Activated T-cell treated with anti-CD3 and anti-CD28 coated beads, Interleukin-2, amount 50 U/mL, for 24 hours (primary cell): ENCODE data around the gene SSTR5.
"Not testable (repeated sequence)": the region's sequence is repeated elsewhere in the genome, so short reads cannot be mapped to it uniquely, and the experiment has no call there.

Source experiments
- DNase-seq: peaks from one replicate; pipeline ENCODE4 v3.0.0-alpha.2; 2020
- H3K27ac Mint-ChIP-seq: 2 replicates; pipeline ENCODE4 v1.8.0; 2020; ENCODE audit warnings: mild to moderate bottlenecking, mixed read lengths
- H3K27me3 Mint-ChIP-seq: 2 replicates; pipeline ENCODE4 v1.8.0; 2020; ENCODE audit warnings: mixed read lengths
- H3K36me3 Mint-ChIP-seq: 2 replicates; pipeline ENCODE4 v1.8.0; 2020; ENCODE audit warnings: low read depth, mixed read lengths
- H3K4me1 Mint-ChIP-seq: 2 replicates; pipeline ENCODE4 v1.8.0; 2020; ENCODE audit warnings: low read depth, mixed read lengths
- H3K4me3 Mint-ChIP-seq: 2 replicates; pipeline ENCODE4 v1.8.0; 2020; ENCODE audit warnings: mild to moderate bottlenecking, moderate library complexity, mixed read lengths
- H3K9me3 Mint-ChIP-seq: 2 replicates; pipeline ENCODE4 v1.8.0; 2020; ENCODE audit warnings: mixed read lengths

The SSTR5 gene

DNA sequence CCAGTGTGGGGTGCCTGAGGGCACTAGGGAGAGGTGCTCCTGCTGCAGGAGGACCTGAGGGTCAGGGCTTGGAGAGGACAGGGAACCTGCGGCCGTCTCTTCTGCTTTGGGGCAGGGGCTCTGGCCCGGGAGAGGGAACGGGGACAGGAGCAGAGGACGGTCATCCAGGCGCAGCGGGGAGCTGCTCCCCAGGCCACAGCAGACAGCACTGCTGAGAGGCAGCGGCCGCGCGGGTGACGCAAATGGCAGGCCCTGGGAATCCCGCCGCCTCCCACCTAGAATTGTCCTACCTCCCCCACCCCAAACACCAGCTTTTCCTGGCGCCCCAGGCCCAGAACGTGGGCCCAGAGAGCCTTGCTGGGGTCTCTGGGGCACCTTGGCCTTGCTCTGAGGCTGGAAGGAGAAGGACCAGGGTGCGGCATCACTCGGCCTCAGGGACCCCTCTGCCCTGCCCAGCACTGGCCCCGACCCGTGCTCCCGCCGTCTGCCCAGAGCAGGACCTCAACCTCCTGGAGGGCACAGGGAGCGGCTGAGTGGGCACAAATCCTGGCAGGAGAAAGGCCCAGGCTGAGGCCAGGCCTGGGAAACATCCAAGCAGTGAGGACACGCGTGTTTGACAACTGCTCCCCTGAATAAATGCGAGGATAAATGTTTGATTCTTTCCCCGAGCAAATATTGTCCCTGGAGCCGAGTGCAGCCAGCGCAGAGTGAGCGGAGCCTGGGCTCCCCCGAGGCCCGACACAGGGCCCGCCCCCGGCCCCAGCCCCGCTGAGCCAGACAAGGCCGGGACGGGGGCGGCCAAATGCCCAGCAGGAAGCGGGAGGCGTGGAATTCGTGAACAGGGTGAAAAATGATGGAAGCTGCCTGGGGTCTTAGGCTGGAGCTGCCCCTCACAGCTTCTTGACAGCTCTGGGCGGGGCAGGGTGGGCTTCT is 8.5 kb downstream of the SSTR5 start:
- Mint-ChIP-seq H3K27ac (no peak overlapping the region), H3K9me3 (peaks cover 11% of the 10 kb centered on the region), H3K27me3 (peaks cover 55% of the 10 kb centered on the region), H3K4me3 (no peak overlapping the region), H3K4me1 (no peaks in the 10 kb centered on the region), H3K36me3 (no peaks in the 10 kb centered on the region)
- no peak for DNase-seq

DNA sequence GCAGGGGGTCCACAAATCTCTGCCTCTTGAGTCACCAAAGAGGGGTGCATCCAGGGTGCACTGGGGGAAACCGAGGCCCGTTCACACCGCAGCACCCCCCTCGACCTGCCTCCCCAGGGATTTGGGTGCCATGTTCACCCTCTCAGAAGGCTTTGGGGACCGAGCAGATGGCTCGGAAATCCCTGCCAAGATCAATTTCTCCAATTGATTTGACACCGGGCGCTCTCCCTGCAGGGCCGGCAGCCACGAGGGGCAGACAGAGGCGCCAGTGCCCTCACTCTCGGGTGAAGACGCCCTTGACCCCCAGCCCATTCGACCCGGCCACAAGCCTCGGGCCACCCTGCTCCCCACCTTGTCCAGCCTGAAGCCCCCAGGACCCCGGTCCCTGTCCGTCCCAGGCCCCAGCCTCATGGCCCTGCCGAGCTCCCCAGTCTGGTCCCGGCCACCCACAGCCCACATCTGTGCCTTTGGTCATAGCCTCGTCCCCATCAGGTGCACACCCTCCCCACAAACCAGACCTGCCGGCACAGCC is 9.3 kb downstream of the SSTR5 start:
- peaks cover 11% of the 10 kb centered on the region for H3K9me3 Mint-ChIP-seq
- no peak overlapping the region for H3K27ac Mint-ChIP-seq
- peaks cover 49% of the 10 kb centered on the region for H3K27me3 Mint-ChIP-seq
- no peak overlapping the region for H3K4me3 Mint-ChIP-seq
- H3K36me3 Mint-ChIP-seq = no peaks in the 10 kb centered on the region
- DNase-seq = no peak
- no peaks in the 10 kb centered on the region for H3K4me1 Mint-ChIP-seq

DNA sequence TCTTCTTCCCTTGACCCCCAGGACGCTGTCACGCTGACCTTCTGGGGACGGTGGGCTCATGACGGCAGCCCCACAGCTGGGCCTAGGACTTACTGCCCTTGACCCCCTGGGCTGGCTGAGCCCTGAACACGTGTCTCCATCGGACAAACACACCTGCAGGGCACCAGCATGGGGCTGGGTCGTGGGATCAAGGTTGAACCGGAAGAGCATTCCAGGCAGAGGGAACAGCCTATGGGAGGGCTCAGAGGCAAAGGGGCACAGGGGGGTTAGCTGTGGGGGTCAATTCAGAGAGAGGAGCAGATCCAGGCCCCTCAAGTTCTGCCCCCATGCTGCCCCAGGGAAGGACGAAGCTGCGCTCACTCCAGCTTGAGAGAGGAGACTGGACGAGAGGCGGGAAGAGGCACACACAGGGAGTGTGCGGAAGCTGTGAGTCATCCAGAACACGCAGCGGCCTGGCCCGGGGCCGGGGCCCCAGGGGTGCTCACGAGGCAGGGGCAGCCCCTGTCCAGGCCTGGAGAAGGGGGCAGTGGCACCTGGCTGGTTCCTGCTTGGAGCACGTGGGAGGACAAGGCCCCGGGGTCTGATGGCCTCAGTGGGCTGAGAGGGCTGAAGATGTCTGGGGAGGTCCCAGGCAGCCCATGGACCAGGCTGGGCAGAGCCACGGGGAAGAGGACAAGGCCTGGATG is 9.9 kb downstream of the SSTR5 start:
- H3K9me3 Mint-ChIP-seq = peaks cover 11% of the 10 kb centered on the region
- H3K27ac Mint-ChIP-seq = no peak overlapping the region
- no peak overlapping the region for H3K4me3 Mint-ChIP-seq
- no peaks in the 10 kb centered on the region for H3K4me1 Mint-ChIP-seq
- no peak for DNase-seq
- peaks cover 43% of the 10 kb centered on the region for H3K27me3 Mint-ChIP-seq
- no peaks in the 10 kb centered on the region for H3K36me3 Mint-ChIP-seq

DNA sequence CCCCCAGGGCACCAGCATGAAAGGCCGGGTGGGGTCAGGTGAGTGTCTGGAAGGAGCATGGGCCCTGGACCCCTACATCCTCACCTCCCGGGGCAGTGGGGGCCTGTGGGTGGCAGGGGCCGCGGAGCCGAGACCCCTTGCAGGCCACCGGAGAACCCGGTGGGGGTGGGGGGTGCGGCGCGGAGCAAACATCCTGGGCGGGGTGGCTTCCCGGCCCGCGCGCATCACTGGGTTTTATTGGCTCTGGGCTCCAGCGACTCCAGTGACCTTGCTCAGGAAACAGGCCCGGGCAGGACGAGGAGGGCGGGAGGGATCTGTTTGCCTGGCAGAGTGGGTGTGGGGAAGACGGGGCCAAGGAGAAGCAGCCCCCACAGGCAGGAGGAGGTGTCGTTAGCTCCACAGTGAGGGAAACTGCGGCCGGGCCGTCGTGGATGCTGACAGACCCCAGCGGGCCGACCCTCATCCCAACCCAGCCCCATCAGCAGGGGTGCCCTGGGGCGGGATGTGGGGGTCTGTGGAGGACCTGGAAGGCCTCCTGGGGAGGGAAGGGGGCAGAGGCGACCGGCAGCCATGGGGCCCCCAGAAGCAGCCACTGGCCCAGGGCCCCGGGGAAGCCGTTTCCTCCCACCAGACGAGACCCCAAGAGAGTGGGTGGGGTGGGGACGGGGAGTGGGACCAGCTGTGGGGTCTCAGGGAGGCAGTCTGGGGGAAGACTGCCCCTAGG is 10.6 kb downstream of the SSTR5 start:
- Mint-ChIP-seq H3K4me3 (no peak overlapping the region), H3K4me1 (no peaks in the 10 kb centered on the region), H3K36me3 (no peaks in the 10 kb centered on the region), H3K27me3 (peaks cover 44% of the 10 kb centered on the region), H3K27ac (no peak overlapping the region), H3K9me3 (peaks cover 11% of the 10 kb centered on the region)
- DNase-seq = no peak

DNA sequence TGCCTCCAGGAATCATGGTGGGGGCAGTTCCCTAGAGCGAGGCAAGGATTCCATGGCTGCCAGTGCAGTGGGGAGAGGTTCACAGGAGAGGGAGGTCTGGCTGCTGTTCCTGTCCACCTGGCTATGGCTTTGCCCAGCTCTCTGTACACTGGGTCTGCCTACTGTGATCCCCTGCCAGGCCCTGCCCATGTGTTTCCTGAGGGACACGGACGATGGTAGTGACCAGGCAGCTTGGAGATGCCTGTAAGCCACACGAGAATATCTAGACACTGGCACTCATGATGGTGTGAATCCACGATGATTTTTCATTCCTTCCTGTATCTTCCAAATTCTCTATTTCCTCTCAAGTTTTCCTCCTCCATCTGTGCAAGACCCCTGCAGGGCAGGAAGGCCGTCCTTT is 12.4 kb downstream of the SSTR5 start:
- H3K36me3 Mint-ChIP-seq = no peaks in the 10 kb centered on the region
- H3K4me1 Mint-ChIP-seq = no peaks in the 10 kb centered on the region
- peaks cover 11% of the 10 kb centered on the region for H3K9me3 Mint-ChIP-seq
- H3K4me3 Mint-ChIP-seq = no peak overlapping the region
- H3K27me3 Mint-ChIP-seq = peaks cover 43% of the 10 kb centered on the region
- DNase-seq = no peak
- no peak overlapping the region for H3K27ac Mint-ChIP-seq

DNA sequence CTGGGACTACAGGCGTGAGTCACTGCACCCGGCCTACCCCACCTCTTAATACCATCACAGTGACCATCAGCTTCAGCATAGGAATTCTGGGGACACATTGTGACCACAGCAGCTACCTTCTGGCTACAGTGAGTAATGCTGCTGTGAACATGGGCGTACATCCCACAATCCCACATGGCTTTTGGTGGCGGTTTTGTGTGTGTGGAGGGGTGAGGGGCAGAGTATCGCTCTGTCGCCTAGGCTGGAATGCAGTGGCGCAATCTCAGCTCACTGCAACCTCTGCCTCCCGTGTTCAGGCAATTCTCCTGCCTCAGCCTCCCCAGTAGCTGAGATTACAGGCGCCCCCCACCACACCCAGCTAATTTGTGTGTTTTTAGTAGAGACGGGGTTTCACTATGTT is 13.9 kb downstream of the SSTR5 start:
- H3K36me3 Mint-ChIP-seq, DNase-seq, H3K4me3 Mint-ChIP-seq, H3K27ac Mint-ChIP-seq, H3K4me1 Mint-ChIP-seq: not testable (repeated sequence)
- peaks cover 11% of the 10 kb centered on the region for H3K9me3 Mint-ChIP-seq
- H3K27me3 Mint-ChIP-seq = peaks cover 38% of the 10 kb centered on the region

DNA sequence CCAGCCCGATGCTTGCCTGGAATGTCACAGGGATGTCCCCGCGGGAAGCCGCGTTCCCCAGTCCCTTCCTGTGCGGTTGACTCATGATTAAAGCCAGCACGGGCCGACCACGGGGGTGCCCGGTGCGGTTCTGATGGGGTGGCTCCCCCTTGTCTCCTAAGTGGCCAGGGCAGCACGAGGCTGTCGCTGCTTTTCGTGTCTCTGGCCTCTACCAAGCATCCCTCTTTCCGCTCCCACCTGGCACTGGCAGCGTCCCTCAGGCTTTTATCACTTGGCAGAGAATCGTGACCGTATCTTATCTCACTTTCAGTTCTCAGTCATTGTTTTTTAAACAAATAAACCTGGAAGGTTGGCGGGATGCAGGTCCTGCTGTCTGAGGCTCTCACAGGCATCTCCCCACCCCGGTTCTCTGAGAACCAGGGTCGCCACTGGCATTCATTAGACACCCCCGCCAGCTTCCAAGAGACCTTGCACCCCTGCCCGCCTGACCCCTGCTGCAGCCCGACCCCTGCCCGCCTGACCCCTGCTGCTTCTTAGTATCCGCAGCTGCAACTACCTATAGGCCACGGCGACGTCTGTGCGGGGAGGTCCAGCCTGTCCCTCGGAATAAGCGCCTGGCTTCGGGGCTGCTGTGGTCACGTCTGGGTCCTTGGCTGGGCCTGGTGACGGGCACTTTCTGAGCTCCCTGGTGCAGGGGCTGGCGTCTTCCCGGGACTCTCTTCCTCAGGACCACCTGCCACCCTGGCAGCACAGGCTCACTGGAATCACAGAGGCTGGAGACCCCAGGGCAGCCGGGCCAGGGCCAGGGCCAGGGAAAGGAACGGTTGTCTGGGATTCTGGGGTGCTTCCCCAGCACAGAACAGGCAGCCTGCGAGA is 16.0 kb downstream of the SSTR5 start:
- H3K4me3 Mint-ChIP-seq = no peak overlapping the region
- DNase-seq = no peak

DNA sequence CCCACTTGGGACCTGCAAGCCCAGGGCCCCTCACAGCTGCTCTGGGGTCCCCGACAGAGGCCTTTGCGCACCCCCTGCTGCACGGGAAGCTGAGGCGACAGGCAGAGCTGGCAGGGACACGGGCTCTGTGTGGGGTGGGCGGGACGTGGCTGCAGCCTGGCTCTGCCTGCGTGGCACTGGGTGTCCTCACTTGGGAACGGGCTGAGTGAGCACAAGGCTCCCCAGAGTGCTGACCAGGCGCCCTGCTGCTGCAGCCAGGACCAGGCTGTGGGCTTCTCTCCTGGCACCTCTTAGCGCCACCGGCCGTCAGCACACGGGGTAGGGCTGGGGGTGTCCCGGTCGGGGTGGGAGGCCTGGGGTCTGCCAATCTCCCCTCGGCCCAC is 16.9 kb downstream of the SSTR5 start:
- Mint-ChIP-seq H3K36me3 (no peaks in the 10 kb centered on the region), H3K27me3 (peaks cover 19% of the 10 kb centered on the region), H3K27ac (no peak overlapping the region), H3K4me3 (no peak overlapping the region), H3K9me3 (peaks cover 14% of the 10 kb centered on the region), H3K4me1 (no peaks in the 10 kb centered on the region)
- DNase-seq = no peak

More for the DNA sequence above, 16.0 kb downstream of the SSTR5 start:
- no peaks in the 10 kb centered on the region for H3K36me3 Mint-ChIP-seq
- peaks cover 26% of the 10 kb centered on the region for H3K27me3 Mint-ChIP-seq
- H3K9me3 Mint-ChIP-seq = peaks cover 14% of the 10 kb centered on the region
- no peaks in the 10 kb centered on the region for H3K4me1 Mint-ChIP-seq
- H3K27ac Mint-ChIP-seq = no peak overlapping the region

DNA sequence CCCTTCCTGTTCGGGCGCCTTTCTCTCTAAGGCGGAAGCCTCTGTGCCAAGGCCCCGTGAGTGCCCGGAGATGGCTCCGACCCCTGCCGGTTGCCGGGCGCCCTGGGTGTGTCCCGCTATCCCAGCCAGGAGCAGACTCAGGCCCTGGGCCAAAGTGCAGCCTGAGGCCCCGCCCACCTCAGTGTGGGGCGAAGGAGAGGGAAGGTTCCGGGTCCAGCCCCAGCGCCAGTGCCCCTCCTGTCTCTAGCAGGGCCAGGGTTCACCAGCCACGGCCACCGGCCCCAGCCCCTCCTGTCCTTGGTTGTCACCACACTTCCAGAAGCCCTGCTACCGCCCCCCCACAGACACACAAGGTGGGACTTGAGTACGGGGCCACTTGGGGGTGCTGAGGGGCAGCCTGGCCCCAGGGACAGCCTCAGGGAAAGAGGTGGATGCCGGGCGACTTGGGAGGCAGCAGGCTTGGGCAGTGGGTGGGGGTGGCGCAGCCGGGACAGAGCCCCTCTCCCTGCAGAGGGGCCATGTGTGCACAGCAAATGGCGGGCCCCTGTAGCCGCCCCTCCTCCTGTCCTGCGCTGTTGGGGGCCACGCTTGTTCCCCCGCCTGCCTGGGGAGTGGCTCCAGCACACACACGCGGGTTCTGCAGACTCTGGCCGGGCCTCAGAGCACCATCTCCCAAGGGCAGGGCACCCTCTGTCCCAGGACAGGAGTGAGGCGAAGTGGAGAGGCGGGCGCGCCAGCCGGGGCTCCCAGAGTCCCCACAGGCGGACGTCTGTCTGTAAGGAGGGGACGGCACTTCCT is 17.5 kb downstream of the SSTR5 start:
- no peak for DNase-seq
- Mint-ChIP-seq H3K4me3 (no peak overlapping the region), H3K9me3 (peaks cover 11% of the 10 kb centered on the region), H3K27ac (no peak overlapping the region), H3K27me3 (peaks cover 16% of the 10 kb centered on the region), H3K36me3 (no peaks in the 10 kb centered on the region), H3K4me1 (no peaks in the 10 kb centered on the region)

DNA sequence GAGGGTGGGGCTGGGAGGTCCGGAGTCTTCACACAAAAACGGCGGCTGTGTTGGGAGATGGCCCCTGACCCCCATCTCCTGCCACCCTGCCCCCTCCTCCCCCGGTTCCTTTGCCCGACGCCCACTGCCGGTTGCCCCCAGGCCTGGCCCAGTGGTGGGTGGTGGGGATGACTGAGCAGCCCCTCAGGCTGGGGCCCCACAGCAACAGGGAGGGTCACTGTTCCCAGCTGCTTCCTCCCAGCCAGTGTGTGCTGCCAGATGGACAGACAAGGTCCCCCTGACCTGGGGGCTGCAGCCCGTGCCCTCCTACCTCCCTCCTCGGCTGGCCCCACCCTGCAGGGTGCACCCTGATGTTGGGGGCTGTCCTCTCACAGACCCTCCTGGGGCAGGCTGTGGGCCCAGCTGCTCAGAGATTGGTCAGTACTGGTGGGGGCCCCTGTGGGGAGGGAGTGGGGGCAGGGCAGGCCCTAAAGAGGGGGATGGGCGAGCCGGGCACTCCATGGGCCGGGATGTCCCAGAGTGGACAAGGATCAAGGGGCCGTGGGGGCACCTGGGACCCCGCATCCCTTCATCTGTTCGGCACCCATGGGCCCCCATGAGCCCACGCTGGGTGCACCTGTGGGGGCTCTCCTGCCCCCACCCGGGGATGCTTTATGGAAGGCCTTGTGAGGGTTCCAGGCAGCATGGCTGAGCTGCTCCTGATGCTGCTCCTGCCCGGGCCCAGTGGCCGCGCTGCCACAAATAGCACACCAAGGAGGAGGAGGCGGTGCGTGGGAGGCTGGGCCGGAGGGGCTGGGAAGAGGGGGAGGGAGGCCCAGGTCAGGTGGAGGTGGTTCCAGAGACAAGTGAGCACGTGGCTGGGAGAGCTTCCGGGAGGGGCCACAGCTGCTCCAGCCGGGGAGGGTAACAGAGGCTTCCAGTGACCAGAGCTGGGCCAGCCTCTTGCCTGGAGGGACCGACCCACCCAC is 18.4 kb downstream of the SSTR5 start:
- no peak overlapping the region for H3K4me3 Mint-ChIP-seq
- H3K4me1 Mint-ChIP-seq = no peaks in the 10 kb centered on the region
- H3K27ac Mint-ChIP-seq = no peak overlapping the region
- peaks cover 3% of the 10 kb centered on the region for H3K9me3 Mint-ChIP-seq
- peaks cover 7% of the 10 kb centered on the region for H3K27me3 Mint-ChIP-seq
- no peaks in the 10 kb centered on the region for H3K36me3 Mint-ChIP-seq
- no peak for DNase-seq

DNA sequence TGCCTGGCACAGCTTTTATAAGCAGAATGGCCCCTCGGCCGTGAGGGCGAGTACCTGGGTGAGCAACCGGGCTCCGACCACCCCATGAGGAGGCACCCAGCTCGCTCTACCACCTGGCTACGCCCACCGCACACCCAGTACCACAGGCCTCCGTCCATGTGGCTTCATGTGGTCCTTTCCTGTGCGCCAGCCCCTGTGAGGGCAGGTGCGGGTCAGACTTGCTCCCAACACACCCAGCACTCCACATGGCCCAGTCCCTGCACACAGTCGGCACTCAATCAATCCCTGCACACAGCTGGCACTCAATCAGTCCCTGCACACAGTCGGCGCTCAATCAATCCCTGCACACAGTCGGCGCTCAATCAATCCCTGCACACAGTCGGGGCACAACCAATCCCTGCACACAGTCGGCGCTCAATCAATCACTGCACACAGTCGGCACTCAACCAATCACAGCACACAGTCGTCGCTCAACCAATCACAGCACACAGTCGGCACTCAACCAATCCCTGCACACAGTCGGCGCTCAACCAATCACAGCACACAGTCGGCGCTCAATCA is 19.5 kb downstream of the SSTR5 start:
- no peak for DNase-seq
- Mint-ChIP-seq H3K4me3 (no peak overlapping the region), H3K27me3 (peaks cover 7% of the 10 kb centered on the region), H3K4me1 (no peaks in the 10 kb centered on the region), H3K9me3 (peaks cover 3% of the 10 kb centered on the region), H3K36me3 (no peaks in the 10 kb centered on the region), H3K27ac (no peak overlapping the region)

DNA sequence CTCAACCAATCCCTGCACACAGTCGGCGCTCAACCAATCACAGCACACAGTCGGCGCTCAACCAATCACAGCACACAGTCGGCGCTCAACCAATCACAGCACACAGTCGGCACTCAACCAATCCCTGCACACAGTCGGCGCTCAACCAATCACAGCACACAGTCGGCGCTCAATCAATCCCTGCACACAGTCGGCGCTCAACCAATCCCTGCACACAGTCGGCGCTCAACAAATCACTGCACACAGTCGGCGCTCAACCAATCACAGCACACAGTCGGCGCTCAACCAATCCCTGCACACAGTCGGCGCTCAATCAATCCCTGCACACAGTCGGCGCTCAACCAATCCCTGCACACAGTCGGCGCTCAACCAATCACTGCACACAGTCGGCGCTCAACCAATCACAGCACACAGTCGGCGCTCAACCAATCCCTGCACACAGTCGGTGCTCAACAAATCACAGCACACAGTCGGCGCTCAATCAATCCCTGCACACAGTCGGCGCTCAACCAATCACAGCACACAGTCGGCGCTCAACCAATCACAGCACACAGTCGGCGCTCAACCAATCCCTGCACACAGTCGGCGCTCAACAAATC is 20.2 kb downstream of the SSTR5 start:
- H3K36me3 Mint-ChIP-seq, DNase-seq: not testable (repeated sequence)

More for the DNA sequence above, 20.2 kb downstream of the SSTR5 start:
- not testable (repeated sequence) for H3K9me3 Mint-ChIP-seq, H3K4me1 Mint-ChIP-seq, H3K27me3 Mint-ChIP-seq, H3K4me3 Mint-ChIP-seq, H3K27ac Mint-ChIP-seq
